DMS53 treated with DMSO at 0.1 percent for 48 hours (cell line): ENCODE data around the gene LIMS2.

ENCODE experiments used
- DNase-seq: peaks from one replicate; lab custom pipeline; 2025; ENCODE audit not compliant: unreplicated experiment; lab: John Stamatoyannopoulos, UW

The LIMS2 gene

GRCh38 chr2:127646487-127647241 is 28.7 kb downstream of the LIMS2 start:
- DNase-seq = no peak

DNA sequence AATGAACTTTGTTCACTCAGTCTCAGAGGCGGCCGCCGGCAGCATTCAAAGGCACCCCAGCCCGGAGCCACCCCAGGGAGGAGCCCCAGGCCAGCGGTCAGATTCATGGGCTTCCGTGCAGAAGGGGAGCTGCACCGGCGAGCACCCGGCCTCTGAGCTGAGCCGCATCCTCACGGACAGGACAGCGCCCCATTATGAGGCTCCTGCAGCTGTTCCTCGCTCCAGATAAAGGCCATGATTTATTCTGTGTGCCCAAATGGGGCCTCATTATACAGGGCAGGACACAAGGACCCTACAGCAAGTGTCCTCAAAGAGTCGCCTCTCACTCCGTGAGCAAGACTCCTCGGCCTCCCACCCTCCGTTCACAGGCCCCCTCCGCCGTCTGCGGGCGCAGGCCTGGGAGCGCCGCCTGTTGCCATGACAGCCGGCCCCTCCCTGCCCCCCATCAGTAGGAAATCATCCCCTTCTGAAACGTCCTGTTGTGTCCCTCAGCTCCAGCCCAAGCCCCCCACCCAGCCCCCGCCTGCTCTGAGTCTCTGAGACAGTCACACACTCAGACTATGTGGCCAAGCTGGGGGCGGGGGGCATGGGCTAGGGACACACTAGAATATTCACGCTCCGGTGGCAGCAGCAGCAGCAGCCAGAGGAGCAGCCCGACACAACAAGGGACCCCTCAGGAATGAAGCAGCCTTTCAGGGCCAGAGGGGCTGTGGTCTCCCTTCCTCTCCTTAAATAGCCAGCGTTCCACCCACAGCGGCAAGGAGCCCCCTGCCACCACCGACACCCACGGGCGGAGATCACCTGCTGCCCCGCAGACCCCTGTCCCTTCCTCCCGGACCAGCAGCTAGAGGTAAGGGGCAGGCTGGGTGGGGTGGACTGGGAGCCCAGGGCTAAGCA is 29.7 kb downstream of the LIMS2 start, which contains the start of gene GPR17:
Gene GPR17, plus strand, starts transcription at position 759 of the 897 bp plus-strand sequence. CDS start 4,583 bp downstream, outside the sequence.
- no peak for DNase-seq

- no peak for DNase-seq
Observed at GRCh38 chr2:127645026-127645394, 30.3 kb downstream of the LIMS2 start.

DNA sequence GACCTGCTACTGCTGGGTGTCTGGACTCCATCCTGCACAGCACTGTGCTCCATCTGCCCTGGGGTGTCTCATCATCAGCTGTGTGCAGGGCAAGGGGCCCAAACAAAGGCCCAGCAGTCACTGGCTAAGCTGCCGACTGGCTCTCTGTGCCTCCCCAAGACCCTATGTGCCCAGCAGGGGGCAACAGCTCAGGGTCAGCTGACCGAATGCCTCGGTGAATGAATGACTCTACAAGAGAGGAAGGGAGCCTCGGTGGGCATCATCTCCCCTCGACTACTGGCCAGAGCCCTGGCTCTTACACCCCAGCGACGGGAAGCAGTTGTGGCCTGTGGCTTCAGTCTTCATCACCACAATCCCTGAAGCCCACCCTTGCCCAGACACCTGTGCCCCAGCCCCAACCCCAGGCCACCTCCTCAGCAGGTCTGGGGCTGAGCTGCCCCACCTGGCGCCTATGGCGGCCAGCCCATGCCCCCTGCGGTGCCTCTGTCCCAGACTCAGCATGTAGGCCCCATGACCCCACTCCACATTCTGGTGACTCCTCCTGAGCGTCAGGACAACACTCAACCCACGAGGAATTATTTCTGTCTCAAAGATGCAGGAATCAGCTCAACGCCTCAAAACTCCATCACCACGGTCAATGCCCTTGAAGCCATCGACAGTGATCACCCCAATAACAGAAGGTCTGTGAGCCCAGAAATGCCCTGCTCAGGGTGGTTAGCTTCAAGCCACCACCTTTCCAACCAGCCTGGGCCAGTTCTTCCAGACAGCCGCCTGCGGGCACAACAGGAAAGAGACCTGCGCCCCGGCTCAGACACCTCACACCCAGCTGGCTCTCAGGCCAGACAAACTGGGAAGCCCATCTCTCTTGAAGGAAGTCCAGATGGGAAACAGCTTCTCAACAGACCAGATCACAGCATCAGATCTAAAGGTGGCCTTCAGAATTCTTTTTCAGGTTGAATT is 31.0 kb downstream of the LIMS2 start:
- DNase-seq = no peak

DNA sequence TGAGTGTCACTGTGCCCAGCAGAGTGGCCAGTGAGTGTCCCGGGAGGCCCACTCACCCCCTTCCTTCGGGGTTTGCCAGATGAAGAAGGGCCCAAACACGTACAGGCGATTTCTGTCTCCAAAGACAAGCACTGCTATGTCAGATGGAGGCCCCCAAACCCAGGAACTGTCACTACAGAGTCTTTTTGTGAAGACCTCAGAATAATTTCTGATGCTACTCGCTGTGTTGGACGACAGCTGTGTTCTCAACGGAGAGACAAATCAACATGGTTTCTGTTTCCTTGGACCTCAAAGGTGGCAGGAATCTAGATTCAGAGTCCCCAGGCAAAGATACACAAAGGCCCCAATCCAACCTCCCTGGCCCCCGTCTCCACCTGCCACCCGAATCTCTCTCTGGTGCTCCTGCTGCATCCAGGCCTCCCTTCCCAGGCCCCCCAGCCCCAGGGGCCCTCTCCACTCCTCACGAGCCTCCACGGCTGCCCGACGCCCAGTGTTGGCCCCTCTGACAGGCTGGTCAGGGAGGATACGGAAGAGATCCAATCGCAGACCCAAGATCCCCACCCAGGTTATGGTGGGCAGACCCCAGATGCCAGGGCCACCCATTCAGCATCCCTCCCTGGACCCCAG is 31.8 kb downstream of the LIMS2 start:
- DNase-seq = no peak

- DNase-seq = no peak
Observed at GRCh38 chr2:127642706-127643438, 32.5 kb downstream of the LIMS2 start.

DNA sequence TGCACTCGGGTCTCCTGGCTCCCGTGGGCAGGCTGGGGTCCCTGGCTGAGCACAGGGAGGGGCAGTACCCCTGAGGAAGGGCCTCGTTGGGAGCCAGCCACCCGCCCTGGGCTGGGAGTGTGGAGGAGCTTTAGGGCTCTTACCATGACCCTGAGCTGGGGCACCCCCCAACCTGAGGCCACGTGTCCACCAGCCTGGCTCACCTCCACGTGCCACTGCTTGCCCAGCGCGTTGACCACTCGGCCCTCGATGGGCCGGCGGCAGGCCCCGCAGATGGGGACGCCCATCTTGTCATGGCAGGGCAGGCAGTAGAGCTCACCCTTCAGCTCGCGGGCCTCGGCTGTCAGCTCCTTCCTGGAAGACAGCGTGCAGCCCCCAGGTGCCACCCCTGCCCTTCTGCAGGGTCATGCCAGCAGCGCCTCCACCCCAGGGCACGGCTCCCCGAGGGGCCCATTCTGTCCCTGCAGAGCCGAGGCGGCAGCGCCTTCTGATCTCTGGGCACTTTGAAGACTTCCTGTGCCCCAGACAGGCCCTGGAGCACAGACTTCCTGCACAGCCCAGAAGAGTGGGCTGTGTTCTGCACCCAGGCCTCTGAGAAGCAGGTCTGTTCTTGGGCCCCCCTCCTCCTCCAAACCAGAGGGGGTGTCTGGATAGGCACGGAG is 33.4 kb downstream of the LIMS2 start:
- DNase-seq = no peak

GRCh38 chr2:127641133-127641532 is 34.2 kb downstream of the LIMS2 start:
- DNase-seq = no peak

DNA sequence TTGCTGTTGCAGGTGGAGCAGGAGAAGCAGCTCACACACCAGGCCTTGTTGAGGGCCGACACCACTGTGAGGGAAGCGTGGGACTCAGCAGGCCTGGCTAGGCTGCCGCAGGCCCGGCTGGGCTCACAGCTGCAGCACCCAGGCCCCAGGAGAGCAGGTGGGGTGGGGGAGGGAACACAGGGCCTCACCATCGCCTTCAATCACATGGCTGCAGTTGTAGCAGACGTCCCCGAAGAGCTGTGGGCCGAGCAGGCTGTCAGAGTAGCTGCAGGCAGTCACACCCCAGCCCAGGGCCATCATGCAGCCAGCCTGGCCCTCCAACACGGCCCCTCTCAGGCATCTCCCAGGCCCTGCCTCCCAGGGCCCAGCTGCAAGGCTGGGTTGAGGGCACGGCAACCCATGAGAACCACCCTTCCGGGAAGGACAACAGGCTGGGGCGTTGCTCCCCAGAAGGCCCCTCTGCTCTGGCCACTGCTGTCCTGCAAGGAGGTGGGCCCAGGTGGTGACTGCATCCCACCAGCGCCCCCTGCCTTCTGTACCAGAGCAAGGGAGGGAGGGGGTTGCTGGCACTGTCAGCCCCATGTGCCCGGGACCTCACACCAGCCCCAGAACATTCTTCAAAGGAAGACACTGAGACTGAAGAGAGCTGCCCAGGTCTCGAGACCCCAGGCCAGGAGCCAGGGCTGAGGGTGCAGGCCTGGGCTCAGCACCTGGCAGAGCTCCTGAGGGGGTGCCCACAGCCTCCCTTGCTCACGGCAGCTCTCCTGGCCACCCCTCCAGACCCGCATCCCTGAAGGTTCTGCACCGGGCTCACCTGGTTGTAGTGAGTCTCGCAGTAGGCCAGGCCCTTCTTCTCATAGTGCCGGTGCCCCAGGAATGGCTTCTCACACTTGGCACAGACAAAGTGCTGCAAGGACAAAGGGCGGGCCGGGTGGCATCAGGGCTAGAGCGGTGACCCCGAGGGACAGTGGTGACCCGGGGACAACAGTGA is 35.0 kb downstream of the LIMS2 start:
- no peak for DNase-seq

- DNase-seq = no peak
Observed at GRCh38 chr2:127639111-127639474, 36.2 kb downstream of the LIMS2 start.

GRCh38 chr2:127638361-127639110 is 36.8 kb downstream of the LIMS2 start:
- no peak for DNase-seq

- DNase-seq = no peak
Observed at GRCh38 chr2:127637725-127638252, 37.5 kb downstream of the LIMS2 start.

- no peak for DNase-seq
Observed at GRCh38 chr2:127637236-127637630, 38.1 kb downstream of the LIMS2 start.

GRCh38 chr2:127636248-127637235 is 38.8 kb downstream of the LIMS2 start:
- no peak for DNase-seq

- DNase-seq = no peak
Observed at GRCh38 chr2:127635380-127636237, 39.7 kb downstream of the LIMS2 start.
